ENCODE measurements around the gene ZER1.

ZER1 gene

DNA sequence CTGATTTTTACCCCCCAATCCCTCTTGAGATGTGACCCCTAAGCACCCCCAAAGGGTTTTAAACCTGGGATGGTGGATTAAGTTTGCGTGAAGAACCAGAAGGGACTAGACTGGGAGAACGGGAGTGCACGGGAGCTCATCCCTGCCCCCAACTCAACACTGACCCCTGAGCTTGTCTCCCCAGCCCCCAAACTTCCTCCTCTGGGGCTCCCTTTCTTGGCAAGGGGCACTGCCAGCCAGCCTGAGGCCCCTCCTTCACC is 87.7 kb downstream of the ZER1 start:
- peak overlapping the region; percentile 79 for H3K4me3 ChIP-seq (ENCODE audit: low read length)
- no peak for TF ChIP-seq CTCF (conservative IDR thresholded peaks at IDR 0.05; ENCODE audit: low read length)
- DNase-seq (ENCODE audit: low read depth), result no peak

- TF ChIP-seq CTCF (conservative IDR thresholded peaks at IDR 0.05; ENCODE audit: low read length), result no peak
- DNase-seq (ENCODE audit: low read depth), result peak; percentile 71
- H3K4me3 ChIP-seq (ENCODE audit: low read length), result peak overlapping the region; percentile 79
Measured at GRCh38 chr9:128683340-128684064, 88.2 kb downstream of the ZER1 start.
